ENCODE data around the gene RETNLB.

- TF ChIP-seq CTCF (optimal IDR thresholded peaks at IDR 0.05 in 1 of 3, IDR thresholded peaks at IDR 0.05 in 1 of 3, conservative IDR thresholded peaks at IDR 0.05 in 1 of 3; ENCODE audit: extremely low read depth in 1 of 3, insufficient read depth in 2 of 3, low read length in 3 of 3) (no peak), EZH2 (IDR thresholded peaks at IDR 0.05; ENCODE audit: low read length) (no peak)
These were observed 14.3 kb downstream of the RETNLB start for GRCh38 chr3:108742929-108743328.
